Endothelial cell of umbilical vein (primary cell): ENCODE measurements around the gene NSUN6. TPM values are rescaled to one million over a fixed set of nuclear protein-coding genes. Genes with fewer than 3 reads are reported as not detected.

Experiments
- BruUV-seq: library from RNA; stranded (reverse); fragments of 400-500 nt; replicated peaks from 2 replicates; lab custom pipeline; 2021; lab: Mats Ljungman, UMichigan
- CTCF ChIA-PET: fragments of 300-600, 350-600 bp; sonication (Branson Sonifier 250); formaldehyde crosslinking; loops from one replicate; lab custom pipeline; 2021; ENCODE audit warnings: antibody characterized with exemption, inconsistent platforms; lab: Charles Lee
- POLR2A ChIA-PET: fragments of 300-600, 350-600 bp; sonication (Branson Sonifier 250); formaldehyde crosslinking; loops from one replicate; lab custom pipeline; 2021; ENCODE audit warnings: antibody characterized with exemption, inconsistent platforms; lab: Charles Lee
- DNase-seq: peaks from one replicate; pipeline ENCODE4 v3.0.0-alpha.2; 2011; ENCODE audit warnings: low read depth, low spot score
- FAIRE-seq: peaks from 2 replicates; lab custom pipeline; 2011; peaks lifted over from hg19 to GRCh38; lab: Jason Lieb, UNC
- H2AFZ ChIP-seq: 2 replicates; pipeline ENCODE4 v1.6.0; 2012; ENCODE audit warnings: low read depth, low read length, control low read depth, inconsistent platforms
- H3K27ac ChIP-seq: 2 replicates; pipeline ENCODE4 v1.5.1; 2011; ENCODE audit warnings: low read depth, mild to moderate bottlenecking, control low read depth, low read length, moderate library complexity; ENCODE audit not compliant: insufficient read depth
- H3K27me3 ChIP-seq, 2 experiments: 2 replicates each; pipeline versions ENCODE4 v1.6.0 to v1.6.1; 2011; ENCODE audit warnings: low read length in 2 of 2, mixed read lengths in 1 of 2; ENCODE audit not compliant: control insufficient read depth in 2 of 2, insufficient read depth in 2 of 2
- H3K36me3 ChIP-seq, 2 experiments: 2 replicates in 1 of 2; 3 replicates in 1 of 2; pipeline ENCODE4 v1.5.1; 2011; ENCODE audit warnings: low read length in 2 of 2, mild to moderate bottlenecking in 1 of 2, moderate library complexity in 1 of 2; ENCODE audit not compliant: control insufficient read depth in 2 of 2, insufficient read depth in 2 of 2; ENCODE audit errors: extremely low read depth in 1 of 2
- H3K4me1 ChIP-seq: 3 replicates; pipeline ENCODE4 v1.5.1; 2011; ENCODE audit warnings: mild to moderate bottlenecking, low read length; ENCODE audit not compliant: control insufficient read depth, insufficient read depth; ENCODE audit errors: extremely low read depth
- H3K4me2 ChIP-seq: 2 replicates; pipeline ENCODE4 v1.6.1; 2011; ENCODE audit warnings: low read length, control low read depth, mixed read lengths; ENCODE audit not compliant: insufficient read depth
- H3K4me3 ChIP-seq, 3 experiments: fragments of 200-600 bp in 1 of 3; sonication (generic), shearing (Covaris generic) in 1 of 3; replicated peaks in 1 of 3; 2 replicates each; pipeline ENCODE4 v1.5.1; 2011 to 2016; ENCODE audit warnings: control low read depth in 3 of 3, low read length in 3 of 3, mild to moderate bottlenecking in 2 of 3, inconsistent platforms in 1 of 3, low read depth in 1 of 3, moderate library complexity in 1 of 3; ENCODE audit not compliant: insufficient read depth in 1 of 3
- H3K79me2 ChIP-seq: 2 replicates; pipeline ENCODE4 v1.6.0; 2012; ENCODE audit warnings: low read length, inconsistent platforms; ENCODE audit not compliant: control insufficient read depth, insufficient read depth
- H3K9ac ChIP-seq: replicated peaks from 2 replicates; pipeline ENCODE3; 2011; ENCODE audit warnings: low read length, control low read depth; ENCODE audit not compliant: insufficient read depth; ENCODE audit errors: extremely low read depth
- H3K9me1 ChIP-seq: replicated peaks from 3 replicates; pipeline ENCODE4 v1.6.0; 2011; ENCODE audit warnings: mild to moderate bottlenecking, low read length; ENCODE audit not compliant: control insufficient read depth, insufficient read depth; ENCODE audit errors: extremely low read depth
- H3K9me3 ChIP-seq: replicated peaks from 2 replicates; pipeline ENCODE4 v1.5.1; 2012; ENCODE audit warnings: low read length, inconsistent platforms; ENCODE audit not compliant: control insufficient read depth, insufficient read depth
- H4K20me1 ChIP-seq: replicated peaks from 2 replicates; pipeline ENCODE3; 2011; ENCODE audit warnings: mild to moderate bottlenecking, low read length; ENCODE audit not compliant: control insufficient read depth, insufficient read depth; ENCODE audit errors: extremely low read depth
- CTCF ChIP-seq, 2 donors: IDR thresholded peaks; 1 replicate in 1 of 2; 2 replicates in 1 of 2; pipeline ENCODE4 v1.5.1; 2011; ENCODE audit warnings: low read length in 2 of 2, mild to moderate bottlenecking in 2 of 2, moderate library complexity in 2 of 2, control low read depth in 1 of 2, inconsistent platforms in 1 of 2, low read depth in 1 of 2; ENCODE audit not compliant: insufficient read depth in 1 of 2; ENCODE audit errors: extremely low read depth in 1 of 2
- EZH2 ChIP-seq: IDR thresholded peaks from 2 replicates; pipeline ENCODE4 v1.6.1; 2012; ENCODE audit warnings: borderline replicate concordance, low read depth, mild to moderate bottlenecking, moderate library complexity, low read length, inconsistent platforms; ENCODE audit not compliant: severe bottlenecking
- FOS ChIP-seq: IDR thresholded peaks from 2 replicates; pipeline ENCODE4 v1.6.1; 2011; ENCODE audit warnings: mild to moderate bottlenecking, low read length, moderate library complexity, borderline replicate concordance; ENCODE audit not compliant: insufficient read depth
- GATA2 ChIP-seq: IDR thresholded peaks from 2 replicates; pipeline ENCODE4 v1.7.0; 2011; ENCODE audit warnings: low read depth, mild to moderate bottlenecking, moderate library complexity, mixed read lengths, low read length; ENCODE audit not compliant: insufficient read length, insufficient read depth
- JUN ChIP-seq: IDR thresholded peaks from 2 replicates; pipeline ENCODE4 v1.6.1; 2011; ENCODE audit warnings: borderline replicate concordance, low read depth; ENCODE audit not compliant: insufficient read length, insufficient read depth
- MAX ChIP-seq: IDR thresholded peaks from 2 replicates; pipeline ENCODE4 v1.6.1; 2011; ENCODE audit not compliant: insufficient read depth, insufficient read length
- MYC ChIP-seq: IDR thresholded peaks from one replicate; pipeline ENCODE4 v1.6.1; 2011; ENCODE audit warnings: mild to moderate bottlenecking, low read depth, low read length
- POLR2A ChIP-seq: IDR thresholded peaks from 2 replicates; pipeline ENCODE4 v1.6.1; 2012; ENCODE audit warnings: low read depth, mild to moderate bottlenecking, control low read depth, low read length
- POLR2AphosphoS5 ChIP-seq: IDR thresholded peaks from 2 replicates; pipeline ENCODE4 v1.6.1; 2012; ENCODE audit warnings: low read depth, mild to moderate bottlenecking, control low read depth, low read length, moderate library complexity; ENCODE audit not compliant: insufficient read depth
- dilution Hi-C: fragments of 300-500 bp; cut with MboI; formaldehyde crosslinking; loops from one replicate; pipeline ENCODE4 v1.15.0; 2019; ENCODE audit warnings: low sequenced_read_pairs; ENCODE audit not compliant: extremely low pct_ligation_motif_present
- intact Hi-C: fragments of 100-400 bp; cut with micrococcal nuclease; formaldehyde crosslinking; loops from one replicate; pipeline ENCODE4 v1.10.0; 2022
- polyA plus RNA-seq, 4 experiments: library from polyadenylated mRNA; depleted of rRNA in 3 of 4; stranded (reverse) in 3 of 4; unstranded in 1 of 4; fragments of >200 nt; gene quantifications; 2 replicates each; pipeline versions ENCODE4 v1.2.1 to v1.2.3, GENCODE V29; 2011 to 2012; ENCODE audit warnings: missing spikeins in 1 of 4
- total RNA-seq: library from RNA; stranded (reverse); gene quantifications from 2 replicates; pipeline ENCODE4 v1.2.3, GENCODE V29; 2021

The NSUN6 gene
- total and polyA plus RNA-seq, 2 donors (not counting 3 experiments of a cell fraction or from before 2014, with no cell fraction given): 3.3 to 5.2 TPM

- dilution Hi-C loops: no loop called here
- peak overlapping the region; percentile 99 for H3K4me2 ChIP-seq
- no TSS peak for BruUV-seq
- H3K4me1 ChIP-seq: peaks cover 21% of the 10 kb centered on the region
- no peaks in the 10 kb centered on the region for H3K9me1 ChIP-seq
- H2AFZ ChIP-seq: peak overlapping the region; percentile 98
- H4K20me1 ChIP-seq: no peaks in the 10 kb centered on the region
- intact Hi-C loops: no loop called here
- no peaks in the 10 kb centered on the region for H3K36me3 ChIP-seq
- DNase-seq (peak; percentile 40), FAIRE-seq (no peak)
- no peaks in the 10 kb centered on the region for H3K9me3 ChIP-seq
- CTCF ChIA-PET: interaction anchor here (1.7 kb wide), 1 partner anchor 16 kb away, joined by 5 read pairs; no protein-coding TSS in a partner anchor
- no peak for TF ChIP-seq FOS
- no peak for TF ChIP-seq EZH2
- TF ChIP-seq JUN: no peak
- no peak for TF ChIP-seq MYC
- no peaks in the 10 kb centered on the region for H3K27me3 ChIP-seq
- peak overlapping the region; percentile 83 for H3K27ac ChIP-seq
- H3K79me2 ChIP-seq: peaks cover 11% of the 10 kb centered on the region
- H3K9ac ChIP-seq: peak overlapping the region; percentile 94
- H3K4me3 ChIP-seq: peak overlapping the region; percentile 62 to 96 (median 91)
- POLR2A ChIA-PET: no interaction called here
These were observed 886 bp downstream of the NSUN6 start for GRCh38 chr10:18650404-18650997.

- H4K20me1 ChIP-seq: no peaks in the 10 kb centered on the region
- H2AFZ ChIP-seq: no peak overlapping the region
- intact Hi-C loops (no loop called here), dilution Hi-C loops (no loop called here)
- H3K4me3 ChIP-seq: no peak overlapping the region
- DNase-seq (no peak), FAIRE-seq (no peak)
- no peaks in the 10 kb centered on the region for H3K9me1 ChIP-seq
- H3K4me2 ChIP-seq: peak overlapping the region; percentile 99
- no TSS peak for BruUV-seq
- H3K27ac ChIP-seq: no peak overlapping the region
- ChIA-PET CTCF (interaction anchor here (0.7 to 1.7 kb wide), 4 partner anchors 11 to 1151 kb away, joined by 3 to 5 read pairs (median 3); no protein-coding TSS in a partner anchor), POLR2A (no interaction called here)
- TF ChIP-seq FOS (no peak), MYC (no peak), GATA2 (no peak), JUN (no peak), CTCF (IDR thresholded peaks at IDR 0.05; ENCODE audit: extremely low read depth in 1 of 2, insufficient read depth in 1 of 2, low read depth in 1 of 2, low read length in 2 of 2) (no peak), POLR2AphosphoS5 (no peak), EZH2 (no peak), MAX (no peak), POLR2A (no peak)
- no peaks in the 10 kb centered on the region for H3K9me3 ChIP-seq
- peaks cover 21% of the 10 kb centered on the region for H3K4me1 ChIP-seq
- no peaks in the 10 kb centered on the region for H3K36me3 ChIP-seq
- peaks cover 11% of the 10 kb centered on the region for H3K79me2 ChIP-seq
- H3K9ac ChIP-seq: no peak overlapping the region
- H3K27me3 ChIP-seq: no peaks in the 10 kb centered on the region
These were observed 1.9 kb downstream of the NSUN6 start for GRCh38 chr10:18649364-18649959.
